ENCODE results near the gene EYS.

The EYS gene

GRCh38 chr6:65709099-65709830 is 2.2 kb upstream of the EYS start:
- no peak for TF ChIP-seq CTCF (IDR thresholded peaks at IDR 0.05; ENCODE audit: control insufficient read depth, extremely low read depth, insufficient read depth)
- DNase-seq (ENCODE audit: low read depth): no peak
- no peak overlapping the region for H3K4me3 ChIP-seq (ENCODE audit: low read depth, low read length)

- no peak for DNase-seq (ENCODE audit: low read depth)
- no peak for TF ChIP-seq CTCF (IDR thresholded peaks at IDR 0.05; ENCODE audit: control insufficient read depth, extremely low read depth, insufficient read depth)
- no peak overlapping the region for H3K4me3 ChIP-seq (ENCODE audit: low read depth, low read length)
Observed at GRCh38 chr6:65708162-65708561, 1.1 kb upstream of the EYS start.

- no peak for TF ChIP-seq CTCF (IDR thresholded peaks at IDR 0.05; ENCODE audit: control insufficient read depth, extremely low read depth, insufficient read depth)
- DNase-seq (ENCODE audit: low read depth): no peak
Observed at GRCh38 chr6:65706436-65706835, 590 bp downstream of the EYS start.

GRCh38 chr6:65701325-65701724 is 5.7 kb downstream of the EYS start:
- DNase-seq (ENCODE audit: low read depth): no peak
- TF ChIP-seq CTCF (IDR thresholded peaks at IDR 0.05; ENCODE audit: control insufficient read depth, extremely low read depth, insufficient read depth): no peak
- H3K4me3 ChIP-seq (ENCODE audit: low read depth, low read length): no peak overlapping the region

More at GRCh38 chr6:65706436-65706835, 590 bp downstream of the EYS start:
- H3K4me3 ChIP-seq (ENCODE audit: low read depth, low read length): no peak overlapping the region

- no peak for TF ChIP-seq CTCF (IDR thresholded peaks at IDR 0.05; ENCODE audit: control insufficient read depth, extremely low read depth, insufficient read depth)
- DNase-seq (ENCODE audit: low read depth): no peak
- H3K4me3 ChIP-seq (ENCODE audit: low read depth, low read length): no peak overlapping the region
Observed at GRCh38 chr6:65700561-65700960, 6.5 kb downstream of the EYS start.

- DNase-seq (ENCODE audit: low read depth): no peak
- H3K4me3 ChIP-seq (ENCODE audit: low read depth, low read length): no peak overlapping the region
- no peak for TF ChIP-seq CTCF (IDR thresholded peaks at IDR 0.05; ENCODE audit: control insufficient read depth, extremely low read depth, insufficient read depth)
Observed at GRCh38 chr6:65692109-65692508, 14.9 kb downstream of the EYS start.

- no peak for DNase-seq (ENCODE audit: low read depth)
- TF ChIP-seq CTCF (IDR thresholded peaks at IDR 0.05; ENCODE audit: control insufficient read depth, extremely low read depth, insufficient read depth): no peak
- H3K4me3 ChIP-seq (ENCODE audit: low read depth, low read length): no peak overlapping the region
Observed at GRCh38 chr6:65680232-65680631, 26.8 kb downstream of the EYS start.

All from LNCaP clone FGC (cell line).